ENCODE data around the gene USP9X. TPM values are rescaled to one million over a fixed set of nuclear protein-coding genes. Genes with fewer than 3 reads are reported as not detected.

Gene USP9X
- total and polyA plus RNA-seq, 9 of the 15 experiments (the other 6 are each of a cell fraction or from before 2014, with no cell fraction given) = 10.9 to 47.8 (median 29.5) TPM

- TF ChIP-seq ETS1 (conservative IDR thresholded peaks at IDR 0.05; ENCODE audit: control insufficient read depth, low read depth, low read length) = no peak
- 0 out of 2 replicates have a peak, but pooled peaks have one; percentile 2 for TF ChIP-seq PHF8 (IDR thresholded peaks at IDR 0.05; ENCODE audit: borderline replicate concordance, low read length)
- 0 out of 2 replicates have a peak, but pooled peaks have one; percentile 31 for TF ChIP-seq KAT7 (CRISPR knock-in tag; IDR thresholded peaks at IDR 0.05; ENCODE audit: borderline replicate concordance)
- TF ChIP-seq RB1 (IDR thresholded peaks at IDR 0.05; ENCODE audit: low read depth) = peak; percentile 30; the same call in 1 of the 2 replicates
- TF ChIP-seq TEAD4 (IDR thresholded peaks at IDR 0.05; ENCODE audit: low read length) = no peak
- no peak for TF ChIP-seq TEAD4 (CRISPR knock-in tag; IDR thresholded peaks at IDR 0.05; ENCODE audit: borderline replicate concordance)
- TF ChIP-seq CBFA2T3 (IDR thresholded peaks at IDR 0.05) = no peak
- 0 out of 2 replicates have a peak, but pooled peaks have one; percentile 83 for TF ChIP-seq ZBTB1 (CRISPR knock-in tag; IDR thresholded peaks at IDR 0.05; ENCODE audit: borderline replicate concordance, low read depth)
- TF ChIP-seq RUNX1 (IDR thresholded peaks at IDR 0.05; ENCODE audit: low read depth) = no peak
- TF ChIP-seq FOXJ3 (CRISPR knock-in tag; IDR thresholded peaks at IDR 0.05) = no peak
- peak; percentile 92 for TF ChIP-seq RBM25 (IDR thresholded peaks at IDR 0.05; ENCODE audit: low read depth, low read length, severe bottlenecking)
- TF ChIP-seq ZC3H4 (CRISPR knock-in tag; IDR thresholded peaks at IDR 0.05; ENCODE audit: borderline replicate concordance) = 0 out of 2 replicates have a peak, but pooled peaks have one; percentile 8
- TF ChIP-seq GTF3C2 (IDR thresholded peaks at IDR 0.05; ENCODE audit: borderline replicate concordance, extremely low read depth, insufficient read length) = no peak
- TF ChIP-seq ASH1L (IDR thresholded peaks at IDR 0.05; ENCODE audit: borderline replicate concordance, low read depth, partially characterized antibody) = no peak
- TF ChIP-seq ZSCAN29 (IDR thresholded peaks at IDR 0.05) = no peak
- no peak for TF ChIP-seq SP1 (CRISPR knock-in tag; IDR thresholded peaks at IDR 0.05)
- no peak for TF ChIP-seq ZBTB8A (IDR thresholded peaks at IDR 0.05; ENCODE audit: partially characterized antibody)
- TF ChIP-seq MBD1 (CRISPR knock-in tag; IDR thresholded peaks at IDR 0.05) = no peak
- TF ChIP-seq MTA2 (IDR thresholded peaks at IDR 0.05; ENCODE audit: low read depth) = no peak
- no peak for TF ChIP-seq POU5F1 (IDR thresholded peaks at IDR 0.05; ENCODE audit: borderline replicate concordance, low read depth, low read length, partially characterized antibody)
- no peak for TF ChIP-seq SIN3A (IDR thresholded peaks at IDR 0.05; ENCODE audit: borderline replicate concordance in 2 of 2, control insufficient read depth in 1 of 2, low read depth in 2 of 2, low read length in 2 of 2)
- no peak for TF ChIP-seq HNRNPUL1 (IDR thresholded peaks at IDR 0.05; ENCODE audit: low read length)
- TF ChIP-seq HNRNPH1 (optimal IDR thresholded peaks at IDR 0.05; ENCODE audit: low read depth, low read length) = no peak
- TF ChIP-seq SAP30 (IDR thresholded peaks at IDR 0.05; ENCODE audit: borderline replicate concordance, insufficient read depth, low read depth, low read length, poor library complexity, severe bottlenecking) = peak; percentile 34
Measured at GRCh38 chrX:41085512-41085877, 250 bp downstream of the USP9X start (continued).
